Measurements from ENCODE around the gene UGDH.
A peak's percentile ranks its signal among the peaks of the same experiment; 100 is the strongest.

The UGDH gene

DNA sequence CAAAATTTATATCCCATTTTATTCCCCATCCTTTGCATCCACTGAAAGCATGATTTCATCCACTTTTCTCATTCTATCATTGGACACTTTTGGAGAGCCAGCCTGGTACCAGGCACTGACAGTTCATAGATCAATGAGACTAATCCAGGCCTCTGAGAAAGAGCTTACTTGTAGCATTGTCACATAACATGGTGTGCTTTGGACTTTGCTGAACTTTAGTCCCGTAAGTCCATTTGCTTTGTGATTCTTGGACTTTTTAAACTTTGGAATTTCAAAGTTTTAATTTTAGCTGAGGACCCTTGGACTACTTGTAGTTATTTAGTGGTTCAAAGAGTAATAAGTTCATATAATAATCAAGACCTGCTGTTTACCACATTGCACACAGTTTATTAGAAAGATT lies 56.8 kb downstream of the UGDH start:
- Histone ChIP-seq H3K4me3 (replicated peaks; ENCODE audit: low read depth, low read length) (no peak overlapping the region), H3K27me3 (replicated peaks; ENCODE audit: control insufficient read depth, insufficient read depth, low read length) (no peaks in the 10 kb centered on the region), H3K36me3 (ENCODE audit: control insufficient read depth, insufficient read depth, low read length) (peaks cover 4% of the 10 kb centered on the region; the same call in 1 of the 2 replicates)
- no peak for DNase-seq (ENCODE audit: extremely low read depth, insufficient read length)
- TF ChIP-seq, protein P1, sequence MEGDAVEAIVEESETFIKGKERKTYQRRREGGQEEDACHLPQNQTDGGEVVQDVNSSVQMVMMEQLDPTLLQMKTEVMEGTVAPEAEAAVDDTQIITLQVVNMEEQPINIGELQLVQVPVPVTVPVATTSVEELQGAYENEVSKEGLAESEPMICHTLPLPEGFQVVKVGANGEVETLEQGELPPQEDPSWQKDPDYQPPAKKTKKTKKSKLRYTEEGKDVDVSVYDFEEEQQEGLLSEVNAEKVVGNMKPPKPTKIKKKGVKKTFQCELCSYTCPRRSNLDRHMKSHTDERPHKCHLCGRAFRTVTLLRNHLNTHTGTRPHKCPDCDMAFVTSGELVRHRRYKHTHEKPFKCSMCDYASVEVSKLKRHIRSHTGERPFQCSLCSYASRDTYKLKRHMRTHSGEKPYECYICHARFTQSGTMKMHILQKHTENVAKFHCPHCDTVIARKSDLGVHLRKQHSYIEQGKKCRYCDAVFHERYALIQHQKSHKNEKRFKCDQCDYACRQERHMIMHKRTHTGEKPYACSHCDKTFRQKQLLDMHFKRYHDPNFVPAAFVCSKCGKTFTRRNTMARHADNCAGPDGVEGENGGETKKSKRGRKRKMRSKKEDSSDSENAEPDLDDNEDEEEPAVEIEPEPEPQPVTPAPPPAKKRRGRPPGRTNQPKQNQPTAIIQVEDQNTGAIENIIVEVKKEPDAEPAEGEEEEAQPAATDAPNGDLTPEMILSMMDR (IDR thresholded peaks at IDR 0.05; ENCODE audit: insufficient read depth, low read length, poor library complexity, severe bottlenecking) = no peak

DNA sequence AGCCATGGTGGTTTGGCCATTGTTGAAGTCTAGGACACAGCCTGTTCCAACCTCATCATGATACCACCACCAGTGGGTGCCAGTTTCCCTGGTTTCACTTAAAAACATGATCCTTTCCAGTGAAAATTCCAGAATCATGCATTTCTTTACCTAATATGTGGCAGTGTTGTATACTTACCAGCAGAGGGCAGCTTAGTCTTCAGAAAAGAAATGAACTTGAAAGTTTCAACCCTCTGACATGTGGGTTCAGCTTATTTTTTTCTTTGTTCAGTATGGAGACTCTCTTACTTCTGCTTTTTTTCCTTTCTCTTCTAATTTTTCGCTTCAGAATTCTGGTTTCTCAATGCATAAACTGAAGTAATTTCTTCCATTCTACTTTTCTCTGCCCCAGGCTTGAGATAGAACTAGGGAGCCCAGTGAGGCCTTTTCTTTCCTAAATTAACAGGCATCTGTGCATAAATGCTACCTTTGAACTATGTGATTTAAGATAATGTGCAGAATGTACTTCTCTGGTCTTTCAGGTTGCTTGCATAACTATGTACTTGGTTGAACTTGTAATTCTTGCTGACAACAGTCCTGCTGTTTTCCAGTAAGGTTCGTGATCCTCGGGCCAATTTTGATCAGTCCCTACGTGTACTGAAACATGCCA lies 57.7 kb downstream of the UGDH start:
- no peak overlapping the region for H3K4me3 ChIP-seq (replicated peaks; ENCODE audit: low read depth, low read length)
- TF ChIP-seq, protein P1 (IDR thresholded peaks at IDR 0.05; ENCODE audit: insufficient read depth, low read length, poor library complexity, severe bottlenecking) = peak; percentile 67

DNA sequence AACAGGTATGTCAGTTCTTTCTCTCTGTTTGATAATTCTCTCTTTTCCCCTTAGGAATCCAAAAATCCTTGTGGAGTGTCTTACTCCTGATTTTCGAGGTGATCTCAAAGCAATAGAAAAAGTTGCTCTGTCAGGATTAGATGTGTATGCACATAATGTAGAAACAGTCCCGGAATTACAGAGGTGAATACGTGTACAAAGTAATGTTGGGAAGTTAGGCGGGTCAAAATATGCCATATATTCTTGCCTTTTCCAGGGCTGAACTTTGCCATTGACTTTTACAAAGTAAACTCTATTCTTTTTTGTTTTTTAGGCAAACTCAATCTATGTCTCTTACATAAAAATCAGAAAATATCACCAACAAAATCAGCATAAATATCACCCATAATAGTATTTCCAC lies 59.8 kb downstream of the UGDH start:
- Histone ChIP-seq H3K4me3 (replicated peaks; ENCODE audit: low read depth, low read length) (no peak overlapping the region), H3K36me3 (ENCODE audit: control insufficient read depth, insufficient read depth, low read length) (peaks cover 9% of the 10 kb centered on the region), H3K27me3 (replicated peaks; ENCODE audit: control insufficient read depth, insufficient read depth, low read length) (no peaks in the 10 kb centered on the region)
- DNase-seq (ENCODE audit: extremely low read depth, insufficient read length) = no peak
- TF ChIP-seq, protein P1 (IDR thresholded peaks at IDR 0.05; ENCODE audit: insufficient read depth, low read length, poor library complexity, severe bottlenecking) = no peak

More for the DNA sequence above, 57.7 kb downstream of the UGDH start:
- Histone ChIP-seq H3K27me3 (replicated peaks; ENCODE audit: control insufficient read depth, insufficient read depth, low read length) (no peaks in the 10 kb centered on the region), H3K36me3 (ENCODE audit: control insufficient read depth, insufficient read depth, low read length) (peaks cover 4% of the 10 kb centered on the region; the same call in 1 of the 2 replicates)
- DNase-seq (ENCODE audit: extremely low read depth, insufficient read length) = peak; percentile 69

DNA sequence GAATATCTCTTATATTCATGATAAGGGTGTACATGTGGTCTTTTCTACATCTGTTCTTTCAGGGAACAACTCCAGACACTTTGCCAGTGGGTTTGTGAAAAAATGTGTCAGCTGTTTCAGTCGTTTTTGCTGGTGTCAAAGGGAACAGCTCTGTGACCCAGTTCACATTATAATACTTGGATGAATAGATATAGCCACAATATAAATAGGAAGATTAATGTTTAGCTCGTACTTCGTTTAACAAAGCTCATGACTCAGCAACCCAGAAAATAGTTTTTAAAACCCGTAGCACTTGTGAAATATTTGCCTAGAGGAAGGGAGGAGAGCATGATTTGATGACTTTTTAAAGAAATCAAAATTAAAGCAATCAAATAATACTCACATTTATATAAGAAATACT lies 60.5 kb downstream of the UGDH start:
- TF ChIP-seq, protein P1 (IDR thresholded peaks at IDR 0.05; ENCODE audit: insufficient read depth, low read length, poor library complexity, severe bottlenecking) = no peak
- Histone ChIP-seq H3K27me3 (replicated peaks; ENCODE audit: control insufficient read depth, insufficient read depth, low read length) (no peaks in the 10 kb centered on the region), H3K4me3 (replicated peaks; ENCODE audit: low read depth, low read length) (no peak overlapping the region), H3K36me3 (ENCODE audit: control insufficient read depth, insufficient read depth, low read length) (peaks cover 9% of the 10 kb centered on the region)
- DNase-seq (ENCODE audit: extremely low read depth, insufficient read length) = no peak

DNA sequence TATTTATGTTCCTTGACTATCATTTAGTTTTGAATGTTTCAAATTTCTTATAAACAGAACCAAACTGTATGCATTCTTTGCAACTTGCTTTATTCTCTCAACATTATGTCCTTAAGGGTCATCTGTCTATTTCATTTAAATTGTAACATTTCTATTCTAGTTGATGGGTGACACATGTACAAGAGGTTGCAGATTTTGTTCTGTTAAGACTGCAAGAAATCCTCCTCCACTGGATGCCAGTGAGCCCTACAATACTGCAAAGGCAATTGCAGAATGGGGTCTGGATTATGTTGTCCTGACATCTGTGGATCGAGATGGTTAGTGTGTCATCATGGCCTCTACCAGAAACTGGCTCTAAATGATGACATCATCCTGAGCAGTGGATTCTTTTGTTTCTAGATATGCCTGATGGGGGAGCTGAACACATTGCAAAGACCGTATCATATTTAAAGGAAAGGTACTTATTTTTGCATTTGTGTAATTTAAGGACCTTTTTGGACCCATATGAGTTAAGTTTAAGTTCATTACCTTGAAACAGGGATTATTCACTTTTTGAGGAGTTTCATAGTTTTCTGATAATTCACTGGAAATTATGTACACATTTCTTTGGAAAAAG lies 62.2 kb downstream of the UGDH start:
- TF ChIP-seq, protein P1 (IDR thresholded peaks at IDR 0.05; ENCODE audit: insufficient read depth, low read length, poor library complexity, severe bottlenecking) = no peak
- H3K36me3 ChIP-seq (ENCODE audit: control insufficient read depth, insufficient read depth, low read length) = peaks cover 9% of the 10 kb centered on the region
- no peak overlapping the region for H3K4me3 ChIP-seq (replicated peaks; ENCODE audit: low read depth, low read length)
- no peaks in the 10 kb centered on the region for H3K27me3 ChIP-seq (replicated peaks; ENCODE audit: control insufficient read depth, insufficient read depth, low read length)
- no peak for DNase-seq (ENCODE audit: extremely low read depth, insufficient read length)
